Endothelial cell (in vitro differentiated cells): ENCODE data around the gene DCAF4L1. TPM values are rescaled to one million over a fixed set of nuclear protein-coding genes. Genes with fewer than 3 reads are reported as not detected.

Experiments used
- DNase-seq: peaks from one replicate; pipeline ENCODE4 v3.0.0; 2021; ENCODE audit warnings: low spot score
- H3K27ac Mint-ChIP-seq: one replicate; pipeline ENCODE4 v1.8.0; 2021; ENCODE audit warnings: mixed read lengths, inconsistent platforms; ENCODE audit not compliant: unreplicated experiment
- H3K27me3 Mint-ChIP-seq: one replicate; pipeline ENCODE4 v1.8.0; 2021; ENCODE audit warnings: mild to moderate bottlenecking, moderate library complexity, mixed read lengths, inconsistent platforms; ENCODE audit not compliant: unreplicated experiment
- H3K36me3 Mint-ChIP-seq: one replicate; pipeline ENCODE4 v1.8.0; 2021; ENCODE audit warnings: mild to moderate bottlenecking, low read depth, mixed read lengths, inconsistent platforms; ENCODE audit not compliant: unreplicated experiment
- H3K4me1 Mint-ChIP-seq: one replicate; pipeline ENCODE4 v1.8.0; 2021; ENCODE audit warnings: mild to moderate bottlenecking, mixed read lengths, inconsistent platforms; ENCODE audit not compliant: unreplicated experiment
- H3K4me3 Mint-ChIP-seq: one replicate; pipeline ENCODE4 v1.8.0; 2021; ENCODE audit warnings: mild to moderate bottlenecking, mixed read lengths, inconsistent platforms; ENCODE audit not compliant: unreplicated experiment
- H3K9me3 Mint-ChIP-seq: one replicate; pipeline ENCODE4 v1.8.0; 2021; ENCODE audit warnings: mixed read lengths, inconsistent platforms; ENCODE audit not compliant: unreplicated experiment
- total RNA-seq: library from RNA; stranded (reverse); fragmentation: NEBNext Ultra II Directional; extraction: Animal tissue kit (Norgen Biotek cat#: 25700); gene quantifications from one replicate; pipeline ENCODE4 v1.2.1, GENCODE V29; 2021; ENCODE audit not compliant: unreplicated experiment
- TF ChIP-seq, protein P1 (sequence below): fragments of 200-600 bp; sonication (generic); IDR thresholded peaks from one replicate; pipeline ENCODE4 v1.5.0; 2021; ENCODE audit warnings: antibody characterized with exemption; ENCODE audit not compliant: unreplicated experiment

The DCAF4L1 gene
- total RNA-seq, 1 donor from 2014 or later = 0.44 TPM

DNA sequence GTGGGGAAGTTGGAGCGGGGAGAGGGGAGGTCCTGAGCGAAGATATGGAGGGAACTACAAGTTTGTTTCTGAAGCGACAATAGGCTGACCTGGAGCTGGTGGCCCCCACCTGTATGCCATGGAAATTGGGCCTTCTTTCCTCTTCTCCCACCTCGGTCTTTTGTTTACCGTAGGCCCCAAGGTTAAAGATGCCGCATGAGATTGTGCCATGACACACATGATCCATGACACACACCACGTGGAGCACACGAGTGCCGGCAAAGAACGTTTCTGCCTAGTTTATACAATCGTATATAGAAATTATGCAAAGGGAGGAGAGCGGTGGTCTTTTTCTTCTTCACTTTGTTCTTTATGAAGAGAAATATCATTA lies 45.9 kb upstream of the DCAF4L1 start:
- H3K4me3 Mint-ChIP-seq = peak overlapping the region; percentile 99
- TF ChIP-seq, protein P1, sequence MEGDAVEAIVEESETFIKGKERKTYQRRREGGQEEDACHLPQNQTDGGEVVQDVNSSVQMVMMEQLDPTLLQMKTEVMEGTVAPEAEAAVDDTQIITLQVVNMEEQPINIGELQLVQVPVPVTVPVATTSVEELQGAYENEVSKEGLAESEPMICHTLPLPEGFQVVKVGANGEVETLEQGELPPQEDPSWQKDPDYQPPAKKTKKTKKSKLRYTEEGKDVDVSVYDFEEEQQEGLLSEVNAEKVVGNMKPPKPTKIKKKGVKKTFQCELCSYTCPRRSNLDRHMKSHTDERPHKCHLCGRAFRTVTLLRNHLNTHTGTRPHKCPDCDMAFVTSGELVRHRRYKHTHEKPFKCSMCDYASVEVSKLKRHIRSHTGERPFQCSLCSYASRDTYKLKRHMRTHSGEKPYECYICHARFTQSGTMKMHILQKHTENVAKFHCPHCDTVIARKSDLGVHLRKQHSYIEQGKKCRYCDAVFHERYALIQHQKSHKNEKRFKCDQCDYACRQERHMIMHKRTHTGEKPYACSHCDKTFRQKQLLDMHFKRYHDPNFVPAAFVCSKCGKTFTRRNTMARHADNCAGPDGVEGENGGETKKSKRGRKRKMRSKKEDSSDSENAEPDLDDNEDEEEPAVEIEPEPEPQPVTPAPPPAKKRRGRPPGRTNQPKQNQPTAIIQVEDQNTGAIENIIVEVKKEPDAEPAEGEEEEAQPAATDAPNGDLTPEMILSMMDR = no peak
- H3K36me3 Mint-ChIP-seq = peaks cover 12% of the 10 kb centered on the region
- H3K9me3 Mint-ChIP-seq = no peaks in the 10 kb centered on the region
- peaks cover 23% of the 10 kb centered on the region for H3K4me1 Mint-ChIP-seq
- H3K27ac Mint-ChIP-seq = peak overlapping the region; percentile 98
- H3K27me3 Mint-ChIP-seq = peaks cover 8% of the 10 kb centered on the region
- DNase-seq = no peak

DNA sequence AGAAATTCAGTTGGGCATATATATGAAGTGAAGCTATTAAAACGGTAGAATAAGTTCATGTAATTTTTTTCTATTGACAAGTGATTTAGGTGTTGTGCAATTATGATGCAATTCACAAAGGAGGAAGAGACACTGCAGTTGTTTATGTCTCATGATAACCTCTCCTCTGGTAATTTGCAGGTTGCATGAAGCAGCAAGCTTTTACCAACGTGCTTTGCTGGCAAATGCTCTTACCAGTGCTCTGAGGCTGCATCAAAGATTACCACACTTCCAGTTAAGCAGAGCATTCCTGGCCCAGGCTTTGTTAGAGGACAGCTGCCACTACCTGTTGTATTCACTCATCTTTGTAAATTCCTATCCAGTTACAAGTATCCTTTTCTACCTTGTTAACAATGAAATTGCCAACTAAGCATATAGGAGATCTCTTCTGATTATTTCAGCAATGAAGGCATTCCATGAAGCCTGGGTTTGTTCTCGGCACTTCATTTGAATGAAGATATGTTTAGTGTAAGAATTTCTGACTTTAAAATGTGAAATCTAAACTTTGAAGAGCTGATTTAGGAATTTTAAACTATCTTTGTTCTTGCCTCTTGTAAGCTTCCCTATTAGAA lies 42.4 kb upstream of the DCAF4L1 start:
- H3K4me1 Mint-ChIP-seq = peaks cover 23% of the 10 kb centered on the region
- peaks cover 12% of the 10 kb centered on the region for H3K36me3 Mint-ChIP-seq
- TF ChIP-seq, protein P1 = no peak
- no peak for DNase-seq
- peaks cover 8% of the 10 kb centered on the region for H3K27me3 Mint-ChIP-seq
- H3K9me3 Mint-ChIP-seq = no peaks in the 10 kb centered on the region
- no peak overlapping the region for H3K4me3 Mint-ChIP-seq
- H3K27ac Mint-ChIP-seq = no peak overlapping the region

DNA sequence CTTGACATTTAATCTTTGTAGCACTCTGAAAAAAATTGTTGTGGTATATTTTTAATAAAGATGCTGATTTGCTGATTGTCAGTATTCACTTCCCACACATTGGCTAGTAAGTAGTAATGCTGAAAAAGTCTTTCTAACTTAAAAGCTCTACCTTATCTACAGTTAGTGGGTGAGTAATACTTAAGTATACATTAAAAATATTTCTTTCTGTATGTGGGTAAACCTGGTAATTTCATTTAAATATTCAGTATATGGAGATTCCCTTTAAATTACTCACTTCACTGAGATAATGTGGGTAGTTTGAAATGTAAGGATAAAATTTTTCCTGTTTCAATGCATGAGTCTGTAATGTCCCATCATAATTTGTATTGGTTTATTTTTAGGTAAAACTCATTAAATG lies 40.7 kb upstream of the DCAF4L1 start:
- peaks cover 12% of the 10 kb centered on the region for H3K4me1 Mint-ChIP-seq

DNA sequence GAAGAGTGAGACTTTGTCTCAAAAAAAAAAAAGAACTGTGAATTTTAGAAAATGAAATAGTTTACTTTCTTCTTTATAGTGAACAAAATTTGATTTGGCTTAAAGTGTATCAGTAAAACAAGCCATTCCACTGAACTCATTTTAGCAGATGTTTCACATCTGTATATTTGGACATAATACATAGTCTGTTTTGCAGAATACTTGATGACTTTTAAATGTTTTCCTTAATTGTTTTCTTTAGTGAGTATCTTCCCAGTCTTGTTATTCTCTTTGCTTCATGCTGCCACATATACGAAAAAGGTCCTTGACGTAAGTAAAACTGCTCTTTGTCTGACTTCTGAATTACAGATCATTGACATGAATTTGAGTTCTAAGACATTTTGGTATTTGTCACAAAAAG lies 38.0 kb upstream of the DCAF4L1 start:
- H3K36me3 Mint-ChIP-seq = peaks cover 4% of the 10 kb centered on the region
- no peak overlapping the region for H3K4me3 Mint-ChIP-seq
- no peak for DNase-seq
- H3K9me3 Mint-ChIP-seq = no peaks in the 10 kb centered on the region
- TF ChIP-seq, protein P1 = no peak
- no peak overlapping the region for H3K27ac Mint-ChIP-seq
- H3K27me3 Mint-ChIP-seq = no peaks in the 10 kb centered on the region
- H3K4me1 Mint-ChIP-seq = no peaks in the 10 kb centered on the region

More for the DNA sequence above, 40.7 kb upstream of the DCAF4L1 start:
- no peaks in the 10 kb centered on the region for H3K9me3 Mint-ChIP-seq
- H3K36me3 Mint-ChIP-seq = peaks cover 7% of the 10 kb centered on the region
- DNase-seq = no peak
- no peak overlapping the region for H3K4me3 Mint-ChIP-seq
- TF ChIP-seq, protein P1 = no peak
- H3K27ac Mint-ChIP-seq = no peak overlapping the region
- H3K27me3 Mint-ChIP-seq = no peaks in the 10 kb centered on the region

DNA sequence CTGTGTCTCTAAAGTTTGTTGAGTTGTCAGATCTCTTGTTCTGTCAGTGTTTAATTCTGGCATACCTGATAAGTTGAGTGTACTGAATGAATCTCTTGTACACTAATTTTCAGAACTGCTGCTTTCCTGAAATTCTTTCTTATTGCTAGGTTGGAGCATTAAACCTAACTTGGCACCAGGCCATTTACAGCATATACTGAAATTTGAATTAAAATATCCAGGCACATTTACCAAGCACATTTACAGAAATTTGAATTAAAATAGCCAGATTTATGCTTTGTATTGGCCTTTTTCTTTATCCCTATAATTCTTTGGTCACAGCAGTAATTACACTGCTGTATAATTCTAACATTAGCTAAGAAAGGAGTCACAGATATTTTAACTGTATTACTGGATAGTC lies 37.5 kb upstream of the DCAF4L1 start:
- no peak overlapping the region for H3K4me3 Mint-ChIP-seq
- no peaks in the 10 kb centered on the region for H3K27me3 Mint-ChIP-seq
- H3K27ac Mint-ChIP-seq = no peak overlapping the region
- no peak for DNase-seq
- no peaks in the 10 kb centered on the region for H3K9me3 Mint-ChIP-seq
- TF ChIP-seq, protein P1 = no peak
- no peaks in the 10 kb centered on the region for H3K4me1 Mint-ChIP-seq
- peaks cover 4% of the 10 kb centered on the region for H3K36me3 Mint-ChIP-seq
